Stimulated activated naive B cell treated with anti-CD40 and anti-IgM and Interleukin-4, amounts not matched to agents 10 μg/mL and 1 μg/mL and 100 μg/mL, for 72 hours (primary cell): Measurements from ENCODE around the gene C5orf47.
A peak's percentile ranks its signal among the peaks of the same experiment; 100 is the strongest.

Experiments used
- ATAC-seq, 2 donors: fragments of 150-1000 bp; cut with Tn5 transposase; replicated peaks; 2 replicates each; pipeline ENCODE4 v1.10.0; 2021; ENCODE audit warnings: moderate library complexity in 1 of 2
- DNase-seq: peaks from one replicate; pipeline ENCODE4 v3.0.0; 2021
- H3K27ac Mint-ChIP-seq: one replicate; pipeline ENCODE4 v1.8.0; 2022; ENCODE audit warnings: mild to moderate bottlenecking, mixed read lengths
- H3K27me3 Mint-ChIP-seq, 2 donors: one replicate each; pipeline ENCODE4 v1.8.0; 2022; ENCODE audit warnings: mixed read lengths in 2 of 2
- H3K36me3 Mint-ChIP-seq, 2 donors: one replicate each; pipeline ENCODE4 v1.8.0; 2022; ENCODE audit warnings: mixed read lengths in 2 of 2, mild to moderate bottlenecking in 1 of 2
- H3K4me1 Mint-ChIP-seq, 2 donors: one replicate each; pipeline ENCODE4 v1.8.0; 2022; ENCODE audit warnings: mixed read lengths in 2 of 2, mild to moderate bottlenecking in 1 of 2
- H3K4me3 Mint-ChIP-seq, 2 donors: one replicate each; pipeline ENCODE4 v1.8.0; 2022; ENCODE audit warnings: mild to moderate bottlenecking in 2 of 2, mixed read lengths in 2 of 2, moderate library complexity in 1 of 2
- H3K9me3 Mint-ChIP-seq, 2 donors: one replicate each; pipeline ENCODE4 v1.8.0; 2022; ENCODE audit warnings: mixed read lengths in 2 of 2, mild to moderate bottlenecking in 1 of 2

C5orf47 gene

DNA sequence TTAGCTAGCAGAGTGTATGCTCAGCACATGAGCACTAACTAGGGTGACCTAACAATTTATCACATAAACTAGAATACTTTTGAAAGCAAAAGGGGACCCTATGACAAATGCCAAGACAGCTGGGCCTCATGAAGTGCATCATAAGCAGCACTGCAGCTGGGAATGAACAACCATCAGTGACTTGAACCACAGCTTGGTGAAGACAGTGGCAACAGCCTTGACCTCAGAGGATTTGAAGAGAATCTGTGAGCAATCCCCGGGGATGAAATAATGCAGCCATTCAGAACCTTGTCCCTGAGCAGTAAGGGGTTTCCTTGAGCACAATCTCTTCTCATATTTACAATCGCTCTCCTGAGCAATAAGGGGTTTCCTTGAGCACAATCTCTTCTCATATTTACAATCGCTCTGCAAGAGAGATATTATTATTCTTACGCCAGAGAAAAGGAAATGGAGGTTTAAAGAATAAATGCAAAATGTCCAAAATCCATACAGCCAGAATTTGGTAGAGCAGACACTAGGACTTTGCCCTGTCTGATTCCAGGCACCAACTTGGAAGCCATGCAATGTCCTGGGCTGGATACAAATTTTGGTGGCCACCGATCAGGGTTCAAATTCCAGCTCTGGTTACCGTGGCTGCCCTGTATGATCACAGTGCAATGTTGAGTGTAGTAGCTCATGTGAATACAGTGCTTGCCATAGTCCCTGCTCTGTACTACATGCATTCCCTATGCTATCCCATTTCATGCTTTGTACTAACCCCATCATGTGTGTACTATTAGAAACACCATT, 55.7 kb downstream of the C5orf47 start:
- no peaks in the 10 kb centered on the region for H3K9me3 Mint-ChIP-seq
- no peak for ATAC-seq
- H3K27ac Mint-ChIP-seq, result no peak overlapping the region
- no peaks in the 10 kb centered on the region for H3K4me1 Mint-ChIP-seq
- DNase-seq, result no peak
- H3K36me3 Mint-ChIP-seq, result no peaks in the 10 kb centered on the region
- H3K27me3 Mint-ChIP-seq, result peaks cover 42 to 45% of the 10 kb centered on the region in 2 donors
- no peak overlapping the region for H3K4me3 Mint-ChIP-seq

DNA sequence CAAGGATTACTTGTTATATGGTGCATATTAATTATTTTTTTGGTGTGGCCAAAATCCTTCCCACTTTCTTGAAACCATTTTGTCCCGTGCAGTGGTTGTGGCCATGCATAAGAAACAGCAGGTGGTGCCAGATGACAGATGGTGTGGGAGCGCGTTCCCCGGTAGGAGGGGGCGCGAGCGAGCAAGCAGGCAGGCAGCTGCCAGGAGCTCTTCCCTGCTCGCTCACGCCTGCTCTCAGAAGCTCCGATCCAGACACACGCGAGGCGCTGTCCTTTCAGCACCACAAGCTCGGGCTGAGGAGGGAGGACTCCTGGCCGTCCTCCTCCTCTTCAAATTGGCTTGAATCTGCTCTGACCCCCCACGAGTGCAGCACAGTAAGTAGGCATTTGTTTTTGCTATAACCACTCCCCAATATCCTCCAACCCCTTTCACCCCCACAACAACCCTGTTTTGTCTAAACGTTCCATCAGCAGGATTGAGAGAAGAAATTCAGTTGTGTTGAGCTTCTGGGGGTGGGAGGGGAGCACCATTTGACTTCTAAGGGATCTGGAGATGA, 56.6 kb downstream of the C5orf47 start, which contains the start of gene NSG2:
NSG2 (plus strand) TSS at position 237 of the 556 bp plus-strand sequence. CDS start 1,050 bp downstream, outside the sequence.
- H3K9me3 Mint-ChIP-seq, result no peaks in the 10 kb centered on the region
- H3K4me1 Mint-ChIP-seq, result no peaks in the 10 kb centered on the region
- no peaks in the 10 kb centered on the region for H3K36me3 Mint-ChIP-seq
- no peak within 1 kb of the TSS for H3K27ac Mint-ChIP-seq
- H3K27me3 Mint-ChIP-seq, result peaks cover 34 to 36% of the 10 kb centered on the region in 2 donors
- no peak within 1 kb of the TSS for H3K4me3 Mint-ChIP-seq
- peak; percentile 79 to 88 for ATAC-seq
- peak; percentile 6 for DNase-seq

DNA sequence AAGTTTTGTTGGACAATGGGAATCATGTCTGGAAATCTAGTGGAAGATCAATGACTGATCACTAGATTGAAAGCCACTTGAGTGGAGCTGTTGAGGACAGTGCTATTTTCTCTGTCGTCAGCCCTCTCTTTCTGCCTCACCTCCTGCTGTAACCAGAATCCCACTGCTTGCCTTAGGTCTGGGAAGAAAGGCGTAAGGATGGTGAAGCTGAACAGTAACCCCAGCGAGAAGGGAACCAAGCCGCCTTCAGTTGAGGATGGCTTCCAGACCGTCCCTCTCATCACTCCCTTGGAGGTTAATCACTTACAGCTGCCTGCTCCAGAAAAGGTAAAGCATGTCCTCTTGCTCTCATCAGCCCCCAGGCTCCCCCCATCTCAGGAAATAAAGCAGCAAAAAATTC, 57.6 kb downstream of the C5orf47 start:
- H3K4me1 Mint-ChIP-seq, result no peaks in the 10 kb centered on the region
- DNase-seq (no peak), ATAC-seq (no peak)
- no peaks in the 10 kb centered on the region for H3K36me3 Mint-ChIP-seq
- H3K27ac Mint-ChIP-seq, result no peak overlapping the region
- peaks cover 33 to 34% of the 10 kb centered on the region in 2 donors for H3K27me3 Mint-ChIP-seq
- H3K9me3 Mint-ChIP-seq, result no peaks in the 10 kb centered on the region
- no peak overlapping the region for H3K4me3 Mint-ChIP-seq

DNA sequence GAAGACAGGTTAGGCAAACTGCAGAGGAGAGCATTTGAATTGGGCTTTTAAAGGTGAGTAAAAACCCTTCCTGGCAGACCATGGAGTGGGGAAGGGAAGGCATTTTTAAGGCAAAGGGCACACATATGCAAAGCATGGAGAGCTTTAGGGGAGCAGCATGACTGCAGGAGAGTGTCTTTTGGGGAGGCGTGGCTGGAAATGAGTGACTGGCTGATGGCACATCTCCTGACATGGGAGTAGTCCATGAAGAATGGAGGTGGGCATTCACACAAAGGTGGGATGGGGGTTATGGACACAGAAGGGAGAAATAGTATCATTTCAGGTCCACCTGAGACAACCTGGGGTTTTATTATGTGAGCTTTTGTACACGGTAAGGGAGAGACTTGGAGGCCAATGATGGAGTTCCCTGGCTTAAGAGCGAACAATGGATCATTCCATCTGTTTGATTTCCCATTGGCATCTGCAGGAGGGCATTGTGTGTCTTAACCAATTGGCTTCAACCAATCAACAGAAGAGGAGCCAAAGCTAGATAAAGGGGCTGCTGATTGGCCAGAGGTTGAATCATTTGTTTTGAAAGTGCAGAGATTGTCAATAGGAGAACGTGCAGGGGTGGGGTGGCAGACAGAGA, 58.6 kb downstream of the C5orf47 start:
- Mint-ChIP-seq H3K36me3 (no peaks in the 10 kb centered on the region), H3K9me3 (no peaks in the 10 kb centered on the region), H3K4me3 (no peak overlapping the region), H3K27me3 (peaks cover 33 to 34% of the 10 kb centered on the region in 2 donors), H3K27ac (no peak overlapping the region), H3K4me1 (no peaks in the 10 kb centered on the region)
- DNase-seq (no peak), ATAC-seq (no peak)

DNA sequence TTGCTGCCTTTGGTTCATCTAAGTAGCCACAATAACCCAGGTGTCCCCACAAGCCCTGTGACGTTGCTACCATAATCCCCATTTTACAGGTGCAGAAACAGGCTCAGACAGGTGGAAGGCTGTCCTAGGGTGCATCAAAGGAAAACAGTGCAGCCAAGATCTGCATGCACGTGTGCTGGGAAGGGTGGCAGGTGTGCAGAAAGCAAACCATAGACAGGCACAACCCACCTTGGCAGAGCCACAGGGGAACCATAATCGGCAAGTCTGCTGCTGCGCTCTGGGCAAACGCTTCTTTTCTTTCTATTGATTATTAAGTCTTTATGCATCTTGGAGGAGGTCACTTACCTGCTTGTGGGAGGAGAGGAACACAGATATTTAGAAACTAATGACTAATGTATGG, 63.7 kb downstream of the C5orf47 start:
- Mint-ChIP-seq H3K9me3 (no peaks in the 10 kb centered on the region), H3K27me3 (peaks cover 2 to 6% of the 10 kb centered on the region in 2 donors), H3K27ac (no peak overlapping the region), H3K4me1 (no peaks in the 10 kb centered on the region), H3K36me3 (no peaks in the 10 kb centered on the region), H3K4me3 (no peak overlapping the region)
- no peak for ATAC-seq
- DNase-seq, result no peak

DNA sequence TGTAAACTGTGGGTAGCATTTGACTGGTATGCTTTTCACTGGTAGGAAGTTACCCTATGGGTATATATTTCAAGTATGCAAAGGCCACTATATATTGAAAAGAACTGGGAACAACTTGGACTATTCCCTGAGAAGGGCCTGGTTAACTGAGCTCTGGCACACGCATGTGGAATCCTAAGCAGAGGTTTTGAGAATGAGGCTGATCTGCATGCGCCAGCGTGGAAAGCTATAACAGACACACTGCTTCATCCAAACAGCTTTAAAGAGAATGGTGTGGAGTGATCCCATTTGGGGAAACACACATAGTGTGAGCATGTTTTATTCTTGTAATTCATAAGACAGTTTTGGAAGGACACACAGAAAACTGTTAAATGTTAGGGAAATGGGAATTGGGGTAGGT, 64.9 kb downstream of the C5orf47 start:
- no peaks in the 10 kb centered on the region for H3K4me1 Mint-ChIP-seq
- ATAC-seq (no peak), DNase-seq (no peak)
- no peak overlapping the region for H3K27ac Mint-ChIP-seq
- no peaks in the 10 kb centered on the region for H3K36me3 Mint-ChIP-seq
- peaks cover 11 to 12% of the 10 kb centered on the region in 2 donors for H3K27me3 Mint-ChIP-seq
- no peaks in the 10 kb centered on the region for H3K9me3 Mint-ChIP-seq
- no peak overlapping the region for H3K4me3 Mint-ChIP-seq
